PC-9 (cell line): ENCODE results near the gene KCNH8. TPM values are rescaled to one million over a fixed set of nuclear protein-coding genes. Genes with fewer than 3 reads are reported as not detected.

Experiments used
- BruUV-seq: library from RNA; stranded (reverse); fragments of 400-500 nt; replicated peaks from 2 replicates; lab custom pipeline; 2021; lab: Mats Ljungman, UMichigan
- CTCF ChIA-PET: fragments of 300-600 bp; sonication (Branson Sonifier 250); formaldehyde crosslinking; loops from one replicate; lab custom pipeline; 2022; ENCODE audit warnings: antibody characterized with exemption; lab: Charles Lee
- POLR2A ChIA-PET: fragments of 300-600 bp; sonication (Branson Sonifier 250); formaldehyde crosslinking; loops from one replicate; lab custom pipeline; 2022; ENCODE audit warnings: antibody characterized with exemption; ENCODE audit not compliant: unreplicated experiment; lab: Charles Lee
- DNase-seq, 2 experiments: peaks; one replicate each; pipeline versions ENCODE4 v3.0.0 to v3.0.0-alpha.2; 2015 to 2022; ENCODE audit warnings: mixed read lengths in 1 of 2
- H2AFZ ChIP-seq: fragments of 200-600 bp; sonication (generic); 2 replicates; pipeline ENCODE4 v1.8.1; 2017; ENCODE audit warnings: antibody characterized with exemption
- H3F3A ChIP-seq: fragments of 200-600 bp; sonication (generic); 2 replicates; pipeline ENCODE4 v1.8.1; 2017; ENCODE audit warnings: antibody characterized with exemption, mild to moderate bottlenecking, low read depth; ENCODE audit not compliant: insufficient read depth
- H3K27ac ChIP-seq: fragments of 200-600 bp; sonication (generic); 2 replicates; pipeline ENCODE4 v1.6.1; 2016; ENCODE audit warnings: mixed run types
- H3K27me3 ChIP-seq: fragments of 200-600 bp; sonication (generic); 2 replicates; pipeline ENCODE4 v1.6.1; 2016; ENCODE audit warnings: low read depth, mixed run types; ENCODE audit not compliant: insufficient read depth
- H3K36me3 ChIP-seq: fragments of 200-600 bp; sonication (generic); 2 replicates; pipeline ENCODE4 v1.6.1; 2016; ENCODE audit warnings: low read depth, mixed run types
- H3K4me1 ChIP-seq: fragments of 200-600 bp; sonication (generic); replicated peaks from 2 replicates; pipeline ENCODE4 v1.6.1; 2016; ENCODE audit warnings: mixed run types; ENCODE audit not compliant: insufficient read depth
- H3K4me2 ChIP-seq: fragments of 200-600 bp; sonication (generic); 2 replicates; pipeline ENCODE4 v1.6.1; 2017; ENCODE audit warnings: mixed run types
- H3K4me3 ChIP-seq: fragments of 200-600 bp; sonication (generic); 2 replicates; pipeline ENCODE4 v1.6.1; 2016; ENCODE audit warnings: mixed run types
- H3K79me2 ChIP-seq: fragments of 200-600 bp; sonication (generic); 2 replicates; pipeline ENCODE4 v1.6.1; 2017; ENCODE audit warnings: low read depth, mixed run types
- H3K9me2 ChIP-seq: fragments of 200-600 bp; sonication (generic); 2 replicates; pipeline ENCODE4 v1.8.1; 2017; ENCODE audit warnings: mild to moderate bottlenecking; ENCODE audit not compliant: insufficient read depth
- H3K9me3 ChIP-seq: fragments of 200-600 bp; sonication (generic); 2 replicates; pipeline ENCODE4 v1.8.1; 2016; ENCODE audit warnings: low read depth; ENCODE audit not compliant: insufficient read depth
- H4K20me1 ChIP-seq: fragments of 200-600 bp; sonication (generic); 2 replicates; pipeline ENCODE4 v1.8.1; 2017; ENCODE audit not compliant: insufficient read depth
- CTCF ChIP-seq: fragments of 200-600 bp; sonication (generic); conservative IDR thresholded peaks from 2 replicates; pipeline ENCODE4 v1.6.1; 2017; ENCODE audit warnings: mixed run types, antibody characterized with exemption, mild to moderate bottlenecking, moderate library complexity
- EZH2 ChIP-seq: fragments of 200-600 bp; sonication (generic); IDR thresholded peaks from 2 replicates; pipeline ENCODE4 v1.8.0; 2017; ENCODE audit warnings: antibody characterized with exemption, low read depth
- intact Hi-C: fragments of 100-400 bp; cut with micrococcal nuclease; formaldehyde crosslinking; loops from one replicate; pipeline ENCODE4 v1.10.0; 2022; ENCODE audit not compliant: unreplicated experiment
- total RNA-seq: library from RNA; stranded (reverse); gene quantifications from 2 replicates; pipeline ENCODE4 v1.2.3, GENCODE V29; 2021

The KCNH8 gene
- total RNA-seq, 1 experiment from 2014 or later, result 0.63 TPM

- no peaks in the 10 kb centered on the region for H3K27me3 ChIP-seq
- BruUV-seq, result no TSS peak
- H3K9me3 ChIP-seq, result no peaks in the 10 kb centered on the region
- no peaks in the 10 kb centered on the region for H3K4me1 ChIP-seq
- ChIA-PET CTCF (no interaction called here), POLR2A (no interaction called here)
- H3K4me3 ChIP-seq, result no peak overlapping the region
- H3K27ac ChIP-seq, result no peak overlapping the region
- DNase-seq, result no peak
- no peaks in the 10 kb centered on the region for H3K79me2 ChIP-seq
- intact Hi-C loops, result no loop called here
- H3K4me2 ChIP-seq, result no peak overlapping the region
- H3K9me2 ChIP-seq, result no peaks in the 10 kb centered on the region
- TF ChIP-seq CTCF (no peak), EZH2 (no peak)
- no peak overlapping the region for H2AFZ ChIP-seq
- no peaks in the 10 kb centered on the region for H4K20me1 ChIP-seq
- H3K36me3 ChIP-seq, result no peaks in the 10 kb centered on the region
- no peaks in the 10 kb centered on the region for H3F3A ChIP-seq
Observed at GRCh38 chr3:19104459-19104858, 43.9 kb upstream of the KCNH8 start.

DNA sequence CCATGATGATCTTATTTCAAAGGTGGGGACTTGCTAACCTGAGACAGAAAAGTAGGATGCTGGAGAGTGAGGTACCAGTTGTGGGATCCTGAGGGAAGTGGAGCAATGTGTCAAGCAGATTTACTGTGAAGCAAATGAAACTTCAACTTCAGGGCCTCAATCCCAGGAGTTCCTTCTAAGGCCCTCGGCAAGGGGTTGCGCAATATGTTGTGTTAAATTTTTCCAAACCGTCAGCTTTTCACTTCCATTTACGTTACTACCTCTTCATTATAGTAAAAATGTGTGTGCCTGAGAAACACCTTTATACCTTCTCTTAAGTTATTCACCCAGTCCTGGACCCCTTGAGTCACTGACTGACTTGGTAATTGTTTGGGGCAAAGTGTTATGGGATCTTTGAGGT, 42.5 kb upstream of the KCNH8 start:
- intact Hi-C loops, result no loop called here
- H3K27me3 ChIP-seq, result no peaks in the 10 kb centered on the region
- H3K9me3 ChIP-seq, result no peaks in the 10 kb centered on the region
- H3K27ac ChIP-seq, result no peak overlapping the region
- CTCF ChIA-PET, result no interaction called here
- H3K4me1 ChIP-seq, result no peaks in the 10 kb centered on the region
- H3K9me2 ChIP-seq, result no peaks in the 10 kb centered on the region
- no peaks in the 10 kb centered on the region for H3F3A ChIP-seq
- H3K4me3 ChIP-seq, result no peak overlapping the region
- H3K36me3 ChIP-seq, result no peaks in the 10 kb centered on the region
- no TSS peak for BruUV-seq
- no peaks in the 10 kb centered on the region for H3K79me2 ChIP-seq
- TF ChIP-seq EZH2, result no peak
- TF ChIP-seq CTCF, result no peak
- no peak for DNase-seq
- no peak overlapping the region for H3K4me2 ChIP-seq
- H2AFZ ChIP-seq, result no peak overlapping the region
- no peaks in the 10 kb centered on the region for H4K20me1 ChIP-seq
- POLR2A ChIA-PET, result no interaction called here

GRCh38 chr3:19106307-19106706, 42.0 kb upstream of the KCNH8 start:
- H3K4me2 ChIP-seq, result no peak overlapping the region
- no peaks in the 10 kb centered on the region for H3K36me3 ChIP-seq
- no peaks in the 10 kb centered on the region for H3K9me2 ChIP-seq
- no peaks in the 10 kb centered on the region for H4K20me1 ChIP-seq
- ChIA-PET POLR2A (no interaction called here), CTCF (no interaction called here)
- no peak overlapping the region for H3K4me3 ChIP-seq
- H2AFZ ChIP-seq, result no peak overlapping the region
- intact Hi-C loops, result no loop called here
- no peak for DNase-seq
- no peak for TF ChIP-seq EZH2
- no peaks in the 10 kb centered on the region for H3K4me1 ChIP-seq
- no peaks in the 10 kb centered on the region for H3K79me2 ChIP-seq
- BruUV-seq, result no TSS peak
- H3K27me3 ChIP-seq, result no peaks in the 10 kb centered on the region
- no peaks in the 10 kb centered on the region for H3K9me3 ChIP-seq
- no peak overlapping the region for H3K27ac ChIP-seq
- H3F3A ChIP-seq, result no peaks in the 10 kb centered on the region

GRCh38 chr3:19107719-19108118, 40.6 kb upstream of the KCNH8 start:
- Histone ChIP-seq H3K36me3 (no peaks in the 10 kb centered on the region), H3K4me1 (no peaks in the 10 kb centered on the region), H3K27ac (no peak overlapping the region), H3K9me2 (no peaks in the 10 kb centered on the region), H2AFZ (no peak overlapping the region), H3K4me3 (no peak overlapping the region), H3F3A (no peaks in the 10 kb centered on the region), H3K4me2 (no peak overlapping the region), H3K27me3 (no peaks in the 10 kb centered on the region), H4K20me1 (no peaks in the 10 kb centered on the region), H3K9me3 (no peaks in the 10 kb centered on the region), H3K79me2 (no peaks in the 10 kb centered on the region)
- no peak for DNase-seq
- CTCF ChIA-PET, result no interaction called here
- BruUV-seq, result no TSS peak
- POLR2A ChIA-PET, result no interaction called here
- TF ChIP-seq EZH2 (no peak), CTCF (no peak)
- intact Hi-C loops, result no loop called here
